SK-N-MC (cell line): ENCODE data around the gene FBRSL1.

Source experiments
- EZH2 ChIP-seq: fragments of 200-600 bp; sonication (generic); IDR thresholded peaks from one replicate; pipeline ENCODE4 v1.6.1; 2017; ENCODE audit warnings: antibody characterized with exemption
- POLR2AphosphoS5 ChIP-seq: IDR thresholded peaks from 2 replicates; pipeline ENCODE4 v1.6.1; 2012; ENCODE audit warnings: mild to moderate bottlenecking, low read depth, low read length, borderline replicate concordance

DNA sequence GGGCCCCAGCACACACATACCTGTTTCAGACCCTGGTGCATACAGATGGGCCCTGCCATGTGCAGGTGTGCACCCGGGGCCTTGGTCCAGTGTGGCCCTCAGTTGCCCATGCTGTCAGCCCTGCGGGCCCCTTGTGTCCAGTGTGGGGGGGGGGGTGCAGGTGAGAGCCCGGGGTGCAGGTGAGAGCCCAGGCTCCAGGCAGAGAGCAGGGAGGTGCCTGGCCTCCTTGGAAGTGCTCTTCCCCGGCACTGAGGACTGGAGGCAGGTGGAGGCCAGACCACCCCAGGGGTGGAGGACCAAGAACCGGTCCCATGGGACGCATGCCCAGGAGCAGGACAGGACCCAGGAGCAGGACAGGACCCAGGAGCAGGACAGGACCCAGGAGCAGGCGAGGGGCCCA is 40.9 kb downstream of the FBRSL1 start:
- TF ChIP-seq POLR2AphosphoS5 = no peak
- TF ChIP-seq EZH2 = no peak
